ENCODE results near the gene TRIM67.
A peak's percentile ranks its signal among the peaks of the same experiment; 100 is the strongest.

TRIM67 gene

DNA sequence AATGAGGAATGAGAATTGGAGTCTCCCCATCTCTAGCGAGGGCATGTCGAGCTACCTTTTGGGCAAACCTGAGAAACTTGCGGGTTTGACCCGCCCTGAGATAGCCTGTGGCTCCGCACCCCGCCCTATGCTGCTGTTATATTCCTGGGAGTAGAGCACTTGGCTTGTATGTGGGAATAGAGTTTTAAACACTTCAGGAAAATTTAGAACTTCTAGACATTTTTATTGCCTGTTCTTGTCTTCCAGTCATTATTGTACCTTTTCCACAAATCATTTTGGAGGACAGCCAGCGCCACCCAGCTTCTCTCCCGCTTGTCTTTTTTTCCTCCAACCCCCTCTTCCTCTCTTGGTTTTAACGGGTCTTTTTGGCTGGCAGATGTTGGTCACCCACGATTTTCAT lies 79.9 kb downstream of the TRIM67 start (continued):
- TF ChIP-seq, protein P1, sequence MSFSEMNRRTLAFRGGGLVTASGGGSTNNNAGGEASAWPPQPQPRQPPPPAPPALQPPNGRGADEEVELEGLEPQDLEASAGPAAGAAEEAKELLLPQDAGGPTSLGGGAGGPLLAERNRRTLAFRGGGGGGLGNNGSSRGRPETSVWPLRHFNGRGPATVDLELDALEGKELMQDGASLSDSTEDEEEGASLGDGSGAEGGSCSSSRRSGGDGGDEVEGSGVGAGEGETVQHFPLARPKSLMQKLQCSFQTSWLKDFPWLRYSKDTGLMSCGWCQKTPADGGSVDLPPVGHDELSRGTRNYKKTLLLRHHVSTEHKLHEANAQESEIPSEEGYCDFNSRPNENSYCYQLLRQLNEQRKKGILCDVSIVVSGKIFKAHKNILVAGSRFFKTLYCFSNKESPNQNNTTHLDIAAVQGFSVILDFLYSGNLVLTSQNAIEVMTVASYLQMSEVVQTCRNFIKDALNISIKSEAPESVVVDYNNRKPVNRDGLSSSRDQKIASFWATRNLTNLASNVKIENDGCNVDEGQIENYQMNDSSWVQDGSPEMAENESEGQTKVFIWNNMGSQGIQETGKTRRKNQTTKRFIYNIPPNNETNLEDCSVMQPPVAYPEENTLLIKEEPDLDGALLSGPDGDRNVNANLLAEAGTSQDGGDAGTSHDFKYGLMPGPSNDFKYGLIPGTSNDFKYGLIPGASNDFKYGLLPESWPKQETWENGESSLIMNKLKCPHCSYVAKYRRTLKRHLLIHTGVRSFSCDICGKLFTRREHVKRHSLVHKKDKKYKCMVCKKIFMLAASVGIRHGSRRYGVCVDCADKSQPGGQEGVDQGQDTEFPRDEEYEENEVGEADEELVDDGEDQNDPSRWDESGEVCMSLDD (tag by site-specific recombination; IDR thresholded peaks at IDR 0.05) = no peak
- TF ChIP-seq KLF8 (tag by site-specific recombination; IDR thresholded peaks at IDR 0.05) (no peak), ZNF416 (tag by site-specific recombination; IDR thresholded peaks at IDR 0.05) (no peak), ZNF664 (tag by site-specific recombination; IDR thresholded peaks at IDR 0.05) (no peak), ZNF510 (tag by site-specific recombination; IDR thresholded peaks at IDR 0.05; ENCODE audit: insufficient replicate concordance) (no peak), ZNF837 (tag by site-specific recombination; IDR thresholded peaks at IDR 0.05) (no peak), KLF1 (tag by site-specific recombination; IDR thresholded peaks at IDR 0.05) (peak; percentile 32), ZNF398 (tag by site-specific recombination; IDR thresholded peaks at IDR 0.05) (peak; percentile 37; the same call in 1 of the 2 replicates), ZNF394 (tag by site-specific recombination; IDR thresholded peaks at IDR 0.05; ENCODE audit: borderline replicate concordance) (peak; percentile 81; the same call in 1 of the 2 replicates), ZNF843 (tag by site-specific recombination; IDR thresholded peaks at IDR 0.05) (peak; percentile 24; the same call in 1 of the 2 replicates), ZNF521 (tag by site-specific recombination; IDR thresholded peaks at IDR 0.05) (no peak), ZNF155 (tag by site-specific recombination; IDR thresholded peaks at IDR 0.05) (no peak), ZFHX2 (tag by site-specific recombination; conservative IDR thresholded peaks at IDR 0.05) (no peak), ZNF776 (tag by site-specific recombination; IDR thresholded peaks at IDR 0.05; ENCODE audit: borderline replicate concordance) (no peak), RBAK (tag by site-specific recombination; IDR thresholded peaks at IDR 0.05) (no peak), ZNF513 (tag by site-specific recombination; IDR thresholded peaks at IDR 0.05) (peak; percentile 49; the same call in 1 of the 2 replicates), IKZF3 (tag by site-specific recombination; IDR thresholded peaks at IDR 0.05) (peak; percentile 70), ZNF132 (tag by site-specific recombination; IDR thresholded peaks at IDR 0.05; ENCODE audit: borderline replicate concordance) (no peak), TCF7L2 (IDR thresholded peaks at IDR 0.05; ENCODE audit: borderline replicate concordance, low read depth, low read length) (no peak), SCRT2 (tag by site-specific recombination; IDR thresholded peaks at IDR 0.05) (0 out of 2 replicates have a peak, but pooled peaks have one; percentile 47), ZBTB1 (tag by site-specific recombination; IDR thresholded peaks at IDR 0.05) (no peak)
- TF ChIP-seq, protein P2, sequence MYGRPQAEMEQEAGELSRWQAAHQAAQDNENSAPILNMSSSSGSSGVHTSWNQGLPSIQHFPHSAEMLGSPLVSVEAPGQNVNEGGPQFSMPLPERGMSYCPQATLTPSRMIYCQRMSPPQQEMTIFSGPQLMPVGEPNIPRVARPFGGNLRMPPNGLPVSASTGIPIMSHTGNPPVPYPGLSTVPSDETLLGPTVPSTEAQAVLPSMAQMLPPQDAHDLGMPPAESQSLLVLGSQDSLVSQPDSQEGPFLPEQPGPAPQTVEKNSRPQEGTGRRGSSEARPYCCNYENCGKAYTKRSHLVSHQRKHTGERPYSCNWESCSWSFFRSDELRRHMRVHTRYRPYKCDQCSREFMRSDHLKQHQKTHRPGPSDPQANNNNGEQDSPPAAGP (tag by site-specific recombination; IDR thresholded peaks at IDR 0.05) = no peak
- TF ChIP-seq, protein P3, sequence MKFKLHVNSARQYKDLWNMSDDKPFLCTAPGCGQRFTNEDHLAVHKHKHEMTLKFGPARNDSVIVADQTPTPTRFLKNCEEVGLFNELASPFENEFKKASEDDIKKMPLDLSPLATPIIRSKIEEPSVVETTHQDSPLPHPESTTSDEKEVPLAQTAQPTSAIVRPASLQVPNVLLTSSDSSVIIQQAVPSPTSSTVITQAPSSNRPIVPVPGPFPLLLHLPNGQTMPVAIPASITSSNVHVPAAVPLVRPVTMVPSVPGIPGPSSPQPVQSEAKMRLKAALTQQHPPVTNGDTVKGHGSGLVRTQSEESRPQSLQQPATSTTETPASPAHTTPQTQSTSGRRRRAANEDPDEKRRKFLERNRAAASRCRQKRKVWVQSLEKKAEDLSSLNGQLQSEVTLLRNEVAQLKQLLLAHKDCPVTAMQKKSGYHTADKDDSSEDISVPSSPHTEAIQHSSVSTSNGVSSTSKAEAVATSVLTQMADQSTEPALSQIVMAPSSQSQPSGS (tag by site-specific recombination; IDR thresholded peaks at IDR 0.05; ENCODE audit: low read depth) = no peak
- TF ChIP-seq, protein P4, sequence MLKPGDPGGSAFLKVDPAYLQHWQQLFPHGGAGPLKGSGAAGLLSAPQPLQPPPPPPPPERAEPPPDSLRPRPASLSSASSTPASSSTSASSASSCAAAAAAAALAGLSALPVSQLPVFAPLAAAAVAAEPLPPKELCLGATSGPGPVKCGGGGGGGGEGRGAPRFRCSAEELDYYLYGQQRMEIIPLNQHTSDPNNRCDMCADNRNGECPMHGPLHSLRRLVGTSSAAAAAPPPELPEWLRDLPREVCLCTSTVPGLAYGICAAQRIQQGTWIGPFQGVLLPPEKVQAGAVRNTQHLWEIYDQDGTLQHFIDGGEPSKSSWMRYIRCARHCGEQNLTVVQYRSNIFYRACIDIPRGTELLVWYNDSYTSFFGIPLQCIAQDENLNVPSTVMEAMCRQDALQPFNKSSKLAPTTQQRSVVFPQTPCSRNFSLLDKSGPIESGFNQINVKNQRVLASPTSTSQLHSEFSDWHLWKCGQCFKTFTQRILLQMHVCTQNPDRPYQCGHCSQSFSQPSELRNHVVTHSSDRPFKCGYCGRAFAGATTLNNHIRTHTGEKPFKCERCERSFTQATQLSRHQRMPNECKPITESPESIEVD (tag by site-specific recombination; IDR thresholded peaks at IDR 0.05) = peak; percentile 92
- TF ChIP-seq, protein P5, sequence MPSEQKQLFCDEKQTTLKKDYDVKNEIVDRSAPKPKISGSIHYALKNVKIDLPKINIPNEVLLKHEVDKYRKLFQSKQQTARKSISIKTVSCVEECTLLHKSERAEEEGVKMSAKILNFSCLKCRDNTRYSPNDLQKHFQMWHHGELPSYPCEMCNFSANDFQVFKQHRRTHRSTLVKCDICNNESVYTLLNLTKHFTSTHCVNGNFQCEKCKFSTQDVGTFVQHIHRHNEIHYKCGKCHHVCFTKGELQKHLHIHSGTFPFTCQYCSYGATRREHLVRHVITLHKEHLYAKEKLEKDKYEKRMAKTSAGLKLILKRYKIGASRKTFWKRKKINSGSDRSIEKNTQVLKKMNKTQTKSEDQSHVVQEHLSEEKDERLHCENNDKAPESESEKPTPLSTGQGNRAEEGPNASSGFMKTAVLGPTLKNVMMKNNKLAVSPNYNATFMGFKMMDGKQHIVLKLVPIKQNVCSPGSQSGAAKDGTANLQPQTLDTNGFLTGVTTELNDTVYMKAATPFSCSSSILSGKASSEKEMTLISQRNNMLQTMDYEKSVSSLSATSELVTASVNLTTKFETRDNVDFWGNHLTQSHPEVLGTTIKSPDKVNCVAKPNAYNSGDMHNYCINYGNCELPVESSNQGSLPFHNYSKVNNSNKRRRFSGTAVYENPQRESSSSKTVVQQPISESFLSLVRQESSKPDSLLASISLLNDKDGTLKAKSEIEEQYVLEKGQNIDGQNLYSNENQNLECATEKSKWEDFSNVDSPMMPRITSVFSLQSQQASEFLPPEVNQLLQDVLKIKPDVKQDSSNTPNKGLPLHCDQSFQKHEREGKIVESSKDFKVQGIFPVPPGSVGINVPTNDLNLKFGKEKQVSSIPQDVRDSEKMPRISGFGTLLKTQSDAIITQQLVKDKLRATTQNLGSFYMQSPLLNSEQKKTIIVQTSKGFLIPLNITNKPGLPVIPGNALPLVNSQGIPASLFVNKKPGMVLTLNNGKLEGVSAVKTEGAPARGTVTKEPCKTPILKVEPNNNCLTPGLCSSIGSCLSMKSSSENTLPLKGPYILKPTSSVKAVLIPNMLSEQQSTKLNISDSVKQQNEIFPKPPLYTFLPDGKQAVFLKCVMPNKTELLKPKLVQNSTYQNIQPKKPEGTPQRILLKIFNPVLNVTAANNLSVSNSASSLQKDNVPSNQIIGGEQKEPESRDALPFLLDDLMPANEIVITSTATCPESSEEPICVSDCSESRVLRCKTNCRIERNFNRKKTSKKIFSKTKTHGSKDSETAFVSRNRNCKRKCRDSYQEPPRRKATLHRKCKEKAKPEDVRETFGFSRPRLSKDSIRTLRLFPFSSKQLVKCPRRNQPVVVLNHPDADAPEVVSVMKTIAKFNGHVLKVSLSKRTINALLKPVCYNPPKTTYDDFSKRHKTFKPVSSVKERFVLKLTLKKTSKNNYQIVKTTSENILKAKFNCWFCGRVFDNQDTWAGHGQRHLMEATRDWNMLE (tag by site-specific recombination; conservative IDR thresholded peaks at IDR 0.05; ENCODE audit: low read depth) = no peak
